MV-4-11 (cell line): ENCODE data around the gene ADAMTS13.
"Not testable (repeated sequence)": the region's sequence is repeated elsewhere in the genome, so short reads cannot be mapped to it uniquely, and the experiment has no call there.

Experiments
- DNase-seq: peaks from one replicate; lab custom pipeline; 2025; lab: John Stamatoyannopoulos, UW

Gene ADAMTS13

GRCh38 chr9:133425049-133425632 lies 3.0 kb downstream of the ADAMTS13 start:
- DNase-seq, result no peak

- DNase-seq, result no peak
Measured at GRCh38 chr9:133426011-133426410, 3.8 kb downstream of the ADAMTS13 start.

DNA sequence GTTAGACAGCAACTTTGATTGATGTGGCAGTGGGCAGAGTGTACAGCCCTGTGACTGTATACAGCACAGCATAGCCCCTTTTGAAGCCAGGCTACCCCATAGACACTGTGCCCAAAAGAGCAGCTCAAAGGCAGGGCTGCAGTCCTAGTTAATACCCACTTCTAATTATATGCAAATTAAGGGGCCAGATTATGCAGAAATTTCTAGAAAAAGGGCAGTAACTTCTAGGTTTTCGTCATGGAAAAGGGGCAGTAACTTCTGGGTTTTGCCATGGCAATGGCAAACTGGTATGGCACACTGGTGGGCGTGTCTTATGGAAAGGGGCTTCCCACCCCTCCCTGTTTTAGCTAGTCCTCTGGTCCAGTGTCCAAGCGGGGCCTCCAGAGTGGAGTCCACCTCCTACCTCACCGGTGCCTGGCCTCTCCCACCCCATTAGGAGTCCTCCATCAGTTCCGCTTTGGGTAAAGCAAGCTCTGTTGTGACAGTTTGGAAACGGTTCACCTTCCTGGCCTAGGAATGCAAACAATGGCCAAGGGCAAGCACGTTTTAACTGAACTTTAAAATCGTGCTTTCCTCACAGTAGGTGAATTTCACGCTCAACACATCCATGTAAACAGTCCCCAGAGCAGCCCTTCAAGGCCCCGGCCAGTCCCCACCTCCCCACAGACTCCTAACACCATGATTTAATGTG lies 5.6 kb downstream of the ADAMTS13 start:
- DNase-seq, result no peak

GRCh38 chr9:133428617-133429101 lies 6.5 kb downstream of the ADAMTS13 start:
- DNase-seq, result no peak

DNA sequence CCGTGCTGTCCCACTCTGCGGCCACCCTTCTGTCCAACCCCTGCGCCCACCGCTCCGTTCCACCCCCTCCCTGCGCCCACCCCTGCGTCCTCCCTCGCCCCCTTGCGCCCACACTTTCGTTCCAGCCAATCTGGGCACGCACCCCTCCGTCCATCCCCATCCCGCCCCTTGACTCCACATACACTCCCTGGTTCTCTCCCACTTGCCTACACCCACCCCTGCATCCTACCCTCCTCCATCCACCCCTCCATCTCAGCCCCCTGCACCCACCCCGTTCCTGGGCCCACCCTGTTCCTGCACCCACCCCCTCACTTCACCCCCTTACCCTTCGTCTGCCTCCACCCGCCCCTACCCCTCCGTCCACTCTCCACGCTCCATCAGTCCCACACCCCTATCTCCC lies 7.0 kb downstream of the ADAMTS13 start:
- no peak for DNase-seq

DNA sequence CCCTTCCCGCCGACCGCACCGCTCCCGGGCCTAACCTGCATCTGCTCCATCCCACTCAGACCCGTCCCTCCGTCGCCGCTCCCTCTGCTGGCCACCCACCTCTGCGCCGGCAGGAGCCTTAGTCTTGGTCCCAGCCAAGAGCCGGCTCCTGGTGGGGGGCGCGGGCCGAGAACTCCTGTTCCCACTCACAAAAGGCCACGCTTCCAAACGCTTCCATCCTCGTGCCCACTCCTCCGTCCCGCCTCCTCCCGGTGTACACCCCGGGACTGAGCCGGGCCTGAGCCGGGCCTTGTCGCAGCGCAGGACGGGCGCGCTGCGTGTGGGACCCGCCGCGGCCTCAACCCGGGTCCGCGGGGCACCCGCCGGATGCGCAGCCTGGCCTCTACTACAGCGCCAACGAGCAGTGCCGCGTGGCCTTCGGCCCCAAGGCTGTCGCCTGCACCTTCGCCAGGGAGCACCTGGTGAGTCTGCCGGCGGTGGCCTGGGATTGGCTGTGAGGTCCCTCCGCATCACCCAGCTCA lies 7.5 kb downstream of the ADAMTS13 start:
- no peak for DNase-seq

- DNase-seq, result peak; percentile 68
Measured at GRCh38 chr9:133430244-133430643, 8.1 kb downstream of the ADAMTS13 start.

GRCh38 chr9:133433351-133433843 lies 11.2 kb downstream of the ADAMTS13 start:
- DNase-seq, result no peak

DNA sequence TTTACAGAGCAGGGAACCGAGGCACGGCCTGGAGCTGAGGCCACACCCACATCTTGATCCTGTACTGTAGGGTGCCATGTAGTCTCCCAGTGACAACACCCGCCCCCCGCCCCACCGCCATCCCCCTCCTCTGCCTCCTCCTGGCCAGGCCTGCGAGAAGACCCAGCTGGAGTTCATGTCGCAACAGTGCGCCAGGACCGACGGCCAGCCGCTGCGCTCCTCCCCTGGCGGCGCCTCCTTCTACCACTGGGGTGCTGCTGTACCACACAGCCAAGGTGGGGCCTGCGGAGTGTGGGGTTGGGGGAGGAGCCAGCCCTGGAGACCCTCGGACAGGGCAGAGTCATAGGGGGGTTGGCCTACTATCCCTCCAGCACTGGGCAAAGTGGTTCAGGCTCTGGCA lies 14.5 kb downstream of the ADAMTS13 start:
- no peak for DNase-seq

DNA sequence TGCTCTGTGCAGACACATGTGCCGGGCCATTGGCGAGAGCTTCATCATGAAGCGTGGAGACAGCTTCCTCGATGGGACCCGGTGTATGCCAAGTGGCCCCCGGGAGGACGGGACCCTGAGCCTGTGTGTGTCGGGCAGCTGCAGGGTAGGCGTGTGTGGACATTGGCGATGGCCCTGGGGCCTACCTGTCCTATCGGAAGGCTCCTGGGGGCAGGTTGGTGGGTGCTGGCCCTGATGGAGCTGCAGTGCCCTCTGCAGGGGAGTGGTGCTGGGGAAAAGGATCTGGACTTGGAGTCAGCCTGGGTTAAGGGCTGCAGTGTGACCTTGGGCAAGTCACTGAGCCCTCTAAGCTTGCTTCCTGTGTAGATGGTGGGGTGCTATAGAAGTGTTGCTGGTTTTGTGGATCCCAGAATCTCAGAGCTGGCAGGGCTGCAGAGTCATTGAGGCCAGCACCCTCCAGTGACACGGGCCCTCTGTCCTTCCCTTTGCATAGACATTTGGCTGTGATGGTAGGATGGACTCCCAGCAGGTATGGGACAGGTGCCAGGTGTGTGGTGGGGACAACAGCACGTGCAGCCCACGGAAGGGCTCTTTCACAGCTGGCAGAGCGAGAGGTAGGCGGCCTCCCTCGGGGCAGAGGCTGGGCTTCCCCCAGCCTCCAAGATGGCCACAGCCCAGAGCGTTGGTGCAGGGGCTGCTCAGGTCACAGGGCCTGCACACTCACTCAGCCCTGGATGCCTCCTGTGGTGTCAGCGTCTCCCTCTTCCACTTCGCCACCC lies 15.8 kb downstream of the ADAMTS13 start:
- DNase-seq, result no peak

DNA sequence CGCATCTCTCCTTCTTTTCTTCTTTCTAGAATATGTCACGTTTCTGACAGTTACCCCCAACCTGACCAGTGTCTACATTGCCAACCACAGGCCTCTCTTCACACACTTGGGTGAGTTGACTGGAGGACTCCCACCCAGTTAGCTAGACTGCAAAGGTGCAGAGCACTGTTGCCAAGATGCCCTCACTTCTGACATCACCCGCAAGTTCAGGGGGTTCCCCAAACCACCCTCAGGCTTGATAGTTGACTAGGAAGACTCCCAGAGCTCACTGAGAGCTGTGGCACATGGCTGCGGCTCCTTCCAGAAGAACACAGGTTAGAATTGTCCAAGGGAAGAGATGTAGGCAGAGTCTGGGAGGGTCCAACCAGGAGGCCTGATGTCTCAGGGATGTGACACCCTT lies 17.2 kb downstream of the ADAMTS13 start:
- DNase-seq, result no peak

DNA sequence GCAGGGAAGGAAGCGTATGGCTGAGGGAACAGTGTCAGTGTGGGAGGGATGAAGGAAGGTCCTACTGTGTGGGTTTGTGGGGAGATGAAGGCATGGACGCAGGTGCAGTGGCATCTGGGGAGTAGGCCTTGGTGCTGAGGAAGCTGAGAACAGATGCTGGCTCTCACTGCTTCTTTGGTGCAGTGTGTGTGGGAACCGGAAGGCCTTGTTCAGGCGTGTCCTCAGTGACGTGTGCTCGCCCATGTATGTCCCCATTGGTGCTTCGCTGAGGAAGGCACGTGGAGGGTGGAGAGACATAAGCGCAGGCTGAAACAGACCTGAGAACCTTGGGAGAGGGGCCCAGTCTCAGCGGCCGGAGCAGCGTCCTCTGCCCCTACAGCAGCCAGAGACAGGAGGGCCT lies 18.7 kb downstream of the ADAMTS13 start:
- DNase-seq, result no peak

GRCh38 chr9:133441571-133441970 lies 19.4 kb downstream of the ADAMTS13 start:
- no peak for DNase-seq

- no peak for DNase-seq
Measured at GRCh38 chr9:133443248-133443647, 21.1 kb downstream of the ADAMTS13 start.

- no peak for DNase-seq
Measured at GRCh38 chr9:133443982-133444381, 21.8 kb downstream of the ADAMTS13 start.

GRCh38 chr9:133445293-133445969 lies 23.3 kb downstream of the ADAMTS13 start:
- no peak for DNase-seq

DNA sequence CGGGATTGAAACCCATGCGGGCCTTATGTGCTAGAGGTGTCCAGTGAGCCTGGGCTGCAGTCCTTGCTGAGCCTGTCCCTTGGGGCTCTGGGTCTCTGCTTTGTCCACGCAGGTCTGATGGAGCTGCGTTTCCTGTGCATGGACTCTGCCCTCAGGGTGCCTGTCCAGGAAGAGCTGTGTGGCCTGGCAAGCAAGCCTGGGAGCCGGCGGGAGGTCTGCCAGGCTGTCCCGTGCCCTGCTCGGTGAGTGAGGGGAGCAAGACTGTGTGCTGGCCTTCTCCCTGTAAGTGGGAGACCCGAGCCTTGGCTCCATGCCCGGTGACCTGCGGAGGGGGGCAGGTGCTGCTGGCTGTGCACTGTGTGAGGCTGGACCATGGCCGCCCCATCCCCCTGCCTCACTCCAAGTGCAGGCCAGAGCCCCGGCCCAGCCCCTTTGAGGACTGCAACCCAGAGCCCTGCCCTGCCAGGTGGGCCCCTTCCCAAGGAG lies 26.4 kb downstream of the ADAMTS13 start:
- DNase-seq, result no peak

GRCh38 chr9:133449760-133450159 lies 27.6 kb downstream of the ADAMTS13 start:
- no peak for DNase-seq

DNA sequence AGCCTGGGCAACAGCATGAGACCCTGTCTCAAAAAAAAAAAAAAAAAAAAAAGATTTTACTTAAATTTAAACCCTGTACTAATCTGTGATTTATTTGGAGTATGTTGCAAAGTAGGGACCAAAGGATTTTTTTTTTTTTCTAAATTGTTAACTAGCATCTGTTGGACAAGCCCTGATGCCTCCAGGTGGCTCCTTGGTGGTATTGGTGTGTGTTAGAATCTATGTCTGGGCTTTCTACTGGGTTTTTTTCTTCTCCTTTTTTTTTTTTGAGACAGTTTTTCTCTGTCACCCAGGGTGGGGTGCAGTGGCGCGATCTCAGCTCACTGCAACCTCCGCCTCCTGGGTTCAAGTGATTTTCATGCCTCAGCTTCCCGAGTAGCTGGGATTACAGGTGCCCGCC lies 29.7 kb downstream of the ADAMTS13 start:
- not testable (repeated sequence) for DNase-seq

- no peak for DNase-seq
Measured at GRCh38 chr9:133452562-133452961, 30.4 kb downstream of the ADAMTS13 start.

DNA sequence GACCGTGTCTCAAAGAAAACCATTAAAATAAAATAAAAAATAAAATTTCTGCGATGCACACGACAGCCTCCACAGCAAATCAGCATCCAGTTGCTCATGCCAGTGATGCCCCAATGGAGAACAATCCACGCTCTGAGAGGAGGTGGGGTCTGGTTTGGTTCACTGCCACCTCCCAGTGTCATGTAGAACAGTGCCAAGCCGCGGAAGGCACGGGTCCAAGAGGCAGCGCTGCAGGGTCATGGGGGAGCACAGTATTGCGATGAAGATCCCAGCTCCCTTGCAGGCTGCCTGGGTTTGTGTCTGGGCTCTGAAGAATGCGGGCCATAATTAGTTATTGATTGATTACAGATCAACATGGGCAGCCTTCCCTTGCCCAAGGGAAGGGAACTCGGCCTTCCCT lies 31.5 kb downstream of the ADAMTS13 start:
- no peak for DNase-seq

- no peak for DNase-seq
Measured at GRCh38 chr9:133454325-133454724, 32.2 kb downstream of the ADAMTS13 start.
